Measurements from ENCODE around the gene LRP11. TPM values are rescaled to one million over a fixed set of nuclear protein-coding genes. Genes with fewer than 3 reads are reported as not detected.
"Not testable (repeated sequence)": the region's sequence is repeated elsewhere in the genome, so short reads cannot be mapped to it uniquely, and the experiment has no call there.

The LRP11 gene
- total RNA-seq, 3 donors from 2014 or later (not counting 1 experiment from before 2014, with no cell fraction given): 0.16 to 0.43 (median 0.26) TPM

GRCh38 chr6:149862922-149863697, 1.0 kb downstream of the LRP11 start:
- no peaks in the 10 kb centered on the region for H3K36me3 ChIP-seq (ENCODE audit: control insufficient read depth, insufficient read depth, low read length)
- peaks cover 0 to 5% of the 10 kb centered on the region in 2 donors for H3K4me1 Mint-ChIP-seq
- peaks cover 13% of the 10 kb centered on the region for H3K4me1 ChIP-seq (ENCODE audit: control insufficient read depth, insufficient read depth, low read length)
- intact Hi-C loops (cut with micrococcal nuclease): loop anchor here (1.0 to 10.0 kb wide), 2 partner anchors 29 to 298 kb away; partner anchors contain the start of gene GINM1
- peaks cover 2% of the 10 kb centered on the region for H3K27me3 ChIP-seq (ENCODE audit: control insufficient read depth, insufficient read depth, low read length)
- peak overlapping the region; percentile 85 for H3K4me3 Mint-ChIP-seq
- ATAC-seq (peak; percentile 11 to 26 (median 17)), DNase-seq (peak; percentile 26 to 56)
- peaks cover 25 to 28% of the 10 kb centered on the region in 2 donors for H3K27me3 Mint-ChIP-seq (ENCODE audit: low read depth in 2 of 2)
- H3K9me3 ChIP-seq (ENCODE audit: control insufficient read depth, insufficient read depth, low read length): no peaks in the 10 kb centered on the region
- 1% methylated on average over 69 of the region's 69 CpGs for WGBS (ENCODE audit: insufficient coverage)
- TF ChIP-seq CTCF (IDR thresholded peaks at IDR 0.05): no peak
- H3K27ac Mint-ChIP-seq: no peak overlapping the region
- H3K36me3 Mint-ChIP-seq: no peaks in the 10 kb centered on the region
- peak overlapping the region; percentile 19 for H3K4me3 ChIP-seq (ENCODE audit: low read length)
- no peak overlapping the region for H3K27ac ChIP-seq (ENCODE audit: low read length)
- no peaks in the 10 kb centered on the region for H3K9me3 Mint-ChIP-seq

GRCh38 chr6:149862424-149862738, 1.8 kb downstream of the LRP11 start:
- H3K4me3 Mint-ChIP-seq: peak overlapping the region; percentile 29
- intact Hi-C loops (cut with micrococcal nuclease): loop anchor here (10.0 kb wide), 1 partner anchor 298 kb away; the partner anchor contains the start of gene GINM1
- H3K4me1 ChIP-seq (ENCODE audit: control insufficient read depth, insufficient read depth, low read length): peaks cover 13% of the 10 kb centered on the region
- not testable (repeated sequence) for H3K9me3 Mint-ChIP-seq; H3K9me3 ChIP-seq (ENCODE audit: control insufficient read depth, insufficient read depth, low read length); H3K4me1 Mint-ChIP-seq; ATAC-seq; H3K36me3 ChIP-seq (ENCODE audit: control insufficient read depth, insufficient read depth, low read length); H3K27me3 ChIP-seq (ENCODE audit: control insufficient read depth, insufficient read depth, low read length); H3K27ac Mint-ChIP-seq; DNase-seq; H3K27ac ChIP-seq (ENCODE audit: low read length); H3K36me3 Mint-ChIP-seq; H3K4me3 ChIP-seq (ENCODE audit: low read length)
- H3K27me3 Mint-ChIP-seq (ENCODE audit: low read depth in 2 of 2): peaks cover 26 to 30% of the 10 kb centered on the region in 2 donors
- WGBS (ENCODE audit: insufficient coverage): 95% methylated on average over 7 of the region's 12 CpGs

- Mint-ChIP-seq H3K4me1 (peaks cover 0 to 5% of the 10 kb centered on the region in 2 donors), H3K4me3 (peak overlapping the region; percentile 29), H3K27me3 (ENCODE audit: low read depth in 2 of 2) (peaks cover 26 to 31% of the 10 kb centered on the region in 2 donors), H3K9me3 (no peaks in the 10 kb centered on the region), H3K27ac (no peak overlapping the region), H3K36me3 (no peaks in the 10 kb centered on the region)
- peaks cover 13% of the 10 kb centered on the region for H3K4me1 ChIP-seq (ENCODE audit: control insufficient read depth, insufficient read depth, low read length)
- no peak overlapping the region for H3K4me3 ChIP-seq (ENCODE audit: low read length)
- H3K27ac ChIP-seq (ENCODE audit: low read length): no peak overlapping the region
- WGBS (ENCODE audit: insufficient coverage): 84% methylated on average over 14 of the region's 14 CpGs
- no peak for TF ChIP-seq CTCF (IDR thresholded peaks at IDR 0.05)
- H3K9me3 ChIP-seq (ENCODE audit: control insufficient read depth, insufficient read depth, low read length): no peaks in the 10 kb centered on the region
- intact Hi-C loops (cut with micrococcal nuclease): loop anchor here (10.0 kb wide), 1 partner anchor 297 kb away; the partner anchor contains the start of gene GINM1
- no peaks in the 10 kb centered on the region for H3K36me3 ChIP-seq (ENCODE audit: control insufficient read depth, insufficient read depth, low read length)
- peaks cover 2% of the 10 kb centered on the region for H3K27me3 ChIP-seq (ENCODE audit: control insufficient read depth, insufficient read depth, low read length)
- DNase-seq (no peak), ATAC-seq (no peak)
Measured at GRCh38 chr6:149861603-149862423, 2.3 kb downstream of the LRP11 start.
